Ectodermal cell (in vitro differentiated cells): Measurements from ENCODE around the gene MTRF1L.
"Not testable (repeated sequence)": the region's sequence is repeated elsewhere in the genome, so short reads cannot be mapped to it uniquely, and the experiment has no call there.

Experiments
- H3K27ac ChIP-seq: 2 replicates; pipeline ENCODE4 v1.7.0; 2013; ENCODE audit warnings: mild to moderate bottlenecking, low read depth, low read length; ENCODE audit not compliant: insufficient read depth, poor library complexity, severe bottlenecking
- H3K27me3 ChIP-seq: 2 replicates; pipeline ENCODE4 v1.7.0; 2013; ENCODE audit warnings: mild to moderate bottlenecking, low read length; ENCODE audit not compliant: insufficient read depth, control insufficient read depth, poor library complexity, severe bottlenecking
- H3K36me3 ChIP-seq: one replicate; pipeline ENCODE4 v1.7.0; 2013; ENCODE audit warnings: low read length; ENCODE audit not compliant: control insufficient read depth, insufficient read depth
- H3K4me1 ChIP-seq: one replicate; pipeline ENCODE4 v1.7.0; 2013; ENCODE audit warnings: low read length; ENCODE audit not compliant: control insufficient read depth, insufficient read depth
- H3K4me3 ChIP-seq: 2 replicates; pipeline ENCODE4 v1.7.0; 2013; ENCODE audit warnings: low read depth, low read length, control low read depth; ENCODE audit not compliant: insufficient read depth
- H3K9me3 ChIP-seq: 2 replicates; pipeline ENCODE4 v1.7.0; 2013; ENCODE audit warnings: mild to moderate bottlenecking, low read length, moderate library complexity; ENCODE audit not compliant: control insufficient read depth
- WGBS, 2 experiments: methylation state at CpG; one replicate each; pipeline ENCODE4 v1.1.7; 2013; ENCODE audit warnings: missing lambda C conversion rate in 2 of 2; 5-methylcytosine and 5-hydroxymethylcytosine counted together

MTRF1L gene

GRCh38 chr6:153012856-153013255 lies 10.3 kb upstream of the MTRF1L start:
- Histone ChIP-seq H3K27ac (no peak overlapping the region), H3K27me3 (no peaks in the 10 kb centered on the region), H3K36me3 (no peaks in the 10 kb centered on the region), H3K4me1 (no peaks in the 10 kb centered on the region), H3K9me3 (no peaks in the 10 kb centered on the region), H3K4me3 (no peak overlapping the region)
- 91 to 95% methylated on average over 6 of the region's 6 CpGs for WGBS, 2 experiments

- no peaks in the 10 kb centered on the region for H3K27me3 ChIP-seq
- peaks cover 7% of the 10 kb centered on the region for H3K4me1 ChIP-seq
- no peaks in the 10 kb centered on the region for H3K36me3 ChIP-seq
- WGBS, 2 experiments, result 1 to 5% methylated on average over 6 of the region's 6 CpGs
- no peaks in the 10 kb centered on the region for H3K9me3 ChIP-seq
- H3K27ac ChIP-seq, result peak overlapping the region; percentile 88
- peak overlapping the region; percentile 86 for H3K4me3 ChIP-seq
Observed at GRCh38 chr6:153003366-153003690, 819 bp upstream of the MTRF1L start.

- no peaks in the 10 kb centered on the region for H3K9me3 ChIP-seq
- 2% methylated on average over 31 of the region's 31 CpGs for WGBS, 2 experiments
- peaks cover 7% of the 10 kb centered on the region for H3K4me1 ChIP-seq
- peak overlapping the region; percentile 68 for H3K27ac ChIP-seq
- peaks cover 6% of the 10 kb centered on the region for H3K36me3 ChIP-seq
- H3K27me3 ChIP-seq, result no peaks in the 10 kb centered on the region
- peak overlapping the region; percentile 86 for H3K4me3 ChIP-seq
Observed at GRCh38 chr6:153001767-153002612, 519 bp downstream of the MTRF1L start.

- not testable (repeated sequence) for H3K4me1 ChIP-seq, H3K4me3 ChIP-seq, H3K27ac ChIP-seq, H3K9me3 ChIP-seq, H3K27me3 ChIP-seq
- H3K36me3 ChIP-seq, result peaks cover 12% of the 10 kb centered on the region
- WGBS, 2 experiments, result 92 to 93% methylated on average over 9 of the region's 9 CpGs
Observed at GRCh38 chr6:153000790-153001189, 1.7 kb downstream of the MTRF1L start.

GRCh38 chr6:153000243-153000642 lies 2.3 kb downstream of the MTRF1L start:
- Histone ChIP-seq H3K4me3 (no peak overlapping the region), H3K27ac (no peak overlapping the region), H3K36me3 (peaks cover 16% of the 10 kb centered on the region), H3K4me1 (peaks cover 7% of the 10 kb centered on the region), H3K27me3 (no peaks in the 10 kb centered on the region), H3K9me3 (no peaks in the 10 kb centered on the region)

GRCh38 chr6:152999538-152999937 lies 3.0 kb downstream of the MTRF1L start:
- not testable (repeated sequence) for H3K27ac ChIP-seq, H3K4me3 ChIP-seq
- WGBS, 2 experiments, result 84 to 93% methylated on average over 2 of the region's 2 CpGs

GRCh38 chr6:152993847-152994246 lies 8.7 kb downstream of the MTRF1L start:
- Histone ChIP-seq H3K36me3 (peaks cover 20% of the 10 kb centered on the region), H3K27me3 (no peaks in the 10 kb centered on the region), H3K27ac (no peak overlapping the region)

More at GRCh38 chr6:152999538-152999937, 3.0 kb downstream of the MTRF1L start:
- H3K27me3 ChIP-seq, H3K4me1 ChIP-seq, H3K9me3 ChIP-seq: not testable (repeated sequence)
- H3K36me3 ChIP-seq, result peaks cover 16% of the 10 kb centered on the region

GRCh38 chr6:152993431-152993830 lies 9.1 kb downstream of the MTRF1L start:
- no peaks in the 10 kb centered on the region for H3K4me1 ChIP-seq
- no peak overlapping the region for H3K27ac ChIP-seq
- H3K36me3 ChIP-seq, result peaks cover 20% of the 10 kb centered on the region
- no peaks in the 10 kb centered on the region for H3K9me3 ChIP-seq
- no peaks in the 10 kb centered on the region for H3K27me3 ChIP-seq
- no peak overlapping the region for H3K4me3 ChIP-seq

More at GRCh38 chr6:152993847-152994246, 8.7 kb downstream of the MTRF1L start:
- Histone ChIP-seq H3K4me1 (no peaks in the 10 kb centered on the region), H3K4me3 (no peak overlapping the region), H3K9me3 (no peaks in the 10 kb centered on the region)

GRCh38 chr6:152986978-152987377 lies 15.5 kb downstream of the MTRF1L start:
- Histone ChIP-seq H3K4me3 (no peak overlapping the region), H3K27me3 (no peaks in the 10 kb centered on the region), H3K4me1 (peaks cover 10% of the 10 kb centered on the region), H3K9me3 (no peaks in the 10 kb centered on the region), H3K36me3 (no peaks in the 10 kb centered on the region), H3K27ac (no peak overlapping the region)
- WGBS, 2 experiments, result 92 to 93% methylated on average over 2 of the region's 2 CpGs

- H3K4me3 ChIP-seq, result peak overlapping the region; percentile 88
- H3K4me1 ChIP-seq, result peaks cover 12% of the 10 kb centered on the region
- 93% methylated on average over 11 of the region's 11 CpGs for WGBS, 2 experiments
- H3K27ac ChIP-seq, H3K9me3 ChIP-seq, H3K27me3 ChIP-seq, H3K36me3 ChIP-seq: not testable (repeated sequence)
Observed at GRCh38 chr6:152985300-152985699, 17.2 kb downstream of the MTRF1L start.

- WGBS, 2 experiments, result 8 to 10% methylated on average over 7 of the region's 7 CpGs
- Histone ChIP-seq H3K4me1 (peaks cover 15% of the 10 kb centered on the region), H3K27ac (no peak overlapping the region), H3K4me3 (peak overlapping the region; percentile 88), H3K36me3 (no peaks in the 10 kb centered on the region), H3K27me3 (no peaks in the 10 kb centered on the region), H3K9me3 (no peaks in the 10 kb centered on the region)
Observed at GRCh38 chr6:152984513-152984872, 18.0 kb downstream of the MTRF1L start.
